HTERT RPE-1 (cell line): ENCODE results near the gene MCAT.
"Not testable (repeated sequence)": the region's sequence is repeated elsewhere in the genome, so short reads cannot be mapped to it uniquely, and the experiment has no call there.

ENCODE experiments used
- in situ Hi-C: fragments of 300-500 bp; cut with MboI; formaldehyde crosslinking; loops from 4 replicates; pipeline ENCODE4 v1.14.3; 2020; ENCODE audit warnings: low sequenced_read_pairs

The MCAT gene

DNA sequence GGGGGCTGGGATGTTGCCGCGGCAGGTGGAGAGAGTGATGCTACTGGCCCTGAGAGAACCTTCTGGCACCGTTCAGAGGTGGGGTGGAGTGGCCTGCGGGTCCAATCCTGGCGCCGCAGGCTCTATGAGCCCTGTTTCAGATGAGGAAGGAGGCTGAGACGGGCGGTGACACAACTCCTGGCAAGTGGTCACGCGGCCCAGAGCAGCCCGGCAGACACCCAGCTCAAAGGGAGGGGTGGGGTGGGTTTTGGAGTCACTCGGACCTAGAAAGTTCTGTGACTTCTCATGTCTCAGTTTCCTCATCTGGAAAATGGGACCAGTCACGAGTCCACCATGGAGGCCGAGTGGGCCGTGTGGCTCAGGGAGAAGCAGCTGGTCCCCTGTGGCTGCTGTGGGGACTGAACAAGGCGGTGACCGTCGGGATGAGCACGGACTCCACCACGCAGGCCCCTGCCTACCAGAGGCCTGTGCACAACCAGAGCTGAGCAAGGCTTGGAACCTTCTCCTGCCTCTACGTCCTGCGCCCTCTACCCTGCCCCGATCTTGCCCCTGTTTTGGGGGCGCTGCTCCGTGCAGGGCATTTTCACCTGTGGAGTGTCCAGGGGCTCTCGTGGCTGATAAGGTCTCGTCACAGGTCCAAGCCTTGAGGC, 11.8 kb upstream of the MCAT start:
- in situ Hi-C loops, result no loop called here

DNA sequence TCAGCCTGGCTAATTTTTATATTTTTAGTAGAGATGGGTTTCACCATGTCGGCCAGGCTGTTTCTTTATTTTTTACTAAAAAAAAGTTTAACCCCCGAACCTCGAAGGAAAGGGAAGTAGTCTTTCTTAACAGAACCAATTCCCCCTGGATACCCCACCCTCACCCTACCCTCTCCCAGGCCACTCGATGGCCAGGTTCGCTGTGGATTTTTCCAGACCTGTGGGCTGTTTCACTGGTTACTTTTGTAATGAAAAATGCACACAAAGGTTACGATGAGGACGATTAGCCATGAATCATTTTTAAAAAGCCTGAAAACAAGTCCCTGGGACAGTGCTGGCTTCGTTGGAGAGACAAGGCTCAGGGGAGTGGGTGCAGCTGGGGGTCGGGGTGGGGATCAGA, 10.7 kb upstream of the MCAT start:
- in situ Hi-C loops, result no loop called here

DNA sequence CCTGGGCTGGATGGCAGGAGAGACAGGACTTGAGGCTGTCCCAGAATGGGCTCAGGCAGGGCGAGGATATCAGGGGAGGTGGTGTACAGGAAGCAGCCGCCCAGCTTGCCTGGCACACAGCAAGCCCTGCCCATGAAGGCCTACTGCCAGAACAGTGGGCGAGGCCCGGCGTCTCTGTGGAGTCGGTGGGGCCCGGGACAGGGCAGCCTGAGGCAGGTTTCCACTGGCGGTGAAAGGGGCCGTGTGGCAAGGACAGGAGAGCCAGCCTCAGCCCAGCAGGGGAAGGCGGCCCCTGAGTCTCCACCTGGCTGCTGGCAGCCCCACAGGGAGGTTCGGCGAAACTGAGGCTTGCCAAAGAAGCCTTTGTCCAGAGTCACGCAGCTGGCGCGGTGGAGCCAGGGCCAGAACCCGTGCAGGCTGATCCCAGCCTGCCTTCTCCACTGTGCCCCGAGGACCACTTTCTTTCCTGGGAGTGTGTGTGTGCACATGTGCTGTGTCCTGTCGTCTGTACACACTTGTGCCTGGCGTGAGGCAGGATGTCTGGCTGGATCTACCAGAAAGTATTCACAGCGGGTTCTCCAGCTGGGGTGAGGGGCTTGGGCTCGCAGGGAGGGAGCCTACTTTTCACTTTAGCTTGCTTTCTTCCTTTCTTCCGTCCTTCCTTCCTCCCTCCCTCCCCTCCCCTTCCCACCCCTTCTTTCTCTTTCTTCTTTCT, 9.3 kb upstream of the MCAT start:
- in situ Hi-C loops, result no loop called here

DNA sequence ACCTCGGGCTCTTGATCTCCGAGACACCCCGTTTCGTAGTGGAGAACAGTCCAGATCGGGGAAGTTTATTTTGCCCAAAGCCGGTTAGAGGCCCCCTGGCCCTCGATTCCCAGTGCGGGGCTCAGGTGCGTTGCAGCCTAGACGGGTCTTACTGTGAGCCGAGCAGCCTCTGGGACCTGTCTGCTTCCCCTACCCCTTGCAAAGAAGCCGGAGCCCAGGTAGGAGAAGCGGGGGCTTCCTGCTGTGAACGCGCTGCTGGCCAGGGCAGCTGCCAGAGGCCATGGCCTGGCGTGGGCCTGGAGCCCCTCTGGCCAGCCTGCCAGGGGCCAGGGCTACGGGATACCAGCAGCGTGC, 8.8 kb upstream of the MCAT start:
- in situ Hi-C loops, result no loop called here

DNA sequence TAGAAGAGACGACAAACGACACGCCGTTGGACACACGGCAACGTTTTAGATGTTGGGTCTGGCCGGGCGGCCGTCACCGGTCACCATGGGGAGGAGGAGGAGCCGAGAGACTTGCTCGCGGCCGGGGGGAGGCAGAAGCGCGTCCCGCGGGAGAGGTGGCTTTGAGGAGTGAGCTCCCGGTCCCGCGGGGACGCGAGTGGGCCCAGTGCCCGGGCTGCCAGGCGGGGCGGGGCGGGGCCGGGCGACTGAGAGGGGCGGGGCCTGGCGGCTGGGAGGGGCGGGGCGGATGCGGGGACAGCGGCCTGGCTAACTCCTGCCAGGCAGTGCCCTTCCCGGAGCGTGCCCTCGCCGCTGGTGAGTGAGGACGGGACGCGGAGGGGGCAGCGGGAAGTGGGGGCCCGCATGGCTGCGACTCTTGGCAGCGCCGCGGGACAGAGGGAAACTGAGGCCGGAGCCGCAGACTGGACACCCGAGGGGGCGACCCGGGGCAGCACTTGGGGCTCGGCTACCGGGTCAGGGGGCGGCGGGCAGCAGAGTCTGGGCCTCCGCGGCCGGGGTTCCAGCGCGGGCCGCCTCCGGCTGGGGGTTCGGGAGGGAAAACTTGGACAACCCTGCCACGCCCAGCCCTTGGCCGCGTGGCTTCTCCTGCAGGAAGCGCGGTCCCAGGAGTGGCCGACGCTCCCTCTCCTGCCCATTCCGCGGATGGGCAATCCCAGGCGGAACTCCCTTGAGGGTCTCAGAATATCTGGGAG, 8.2 kb upstream of the MCAT start, which contains the start of gene TSPO:
Gene TSPO (plus strand): TSS at position 309 of the 752 bp plus-strand sequence. CDS start 7,680 bp downstream, outside the sequence.
- in situ Hi-C loops, result no loop called here

DNA sequence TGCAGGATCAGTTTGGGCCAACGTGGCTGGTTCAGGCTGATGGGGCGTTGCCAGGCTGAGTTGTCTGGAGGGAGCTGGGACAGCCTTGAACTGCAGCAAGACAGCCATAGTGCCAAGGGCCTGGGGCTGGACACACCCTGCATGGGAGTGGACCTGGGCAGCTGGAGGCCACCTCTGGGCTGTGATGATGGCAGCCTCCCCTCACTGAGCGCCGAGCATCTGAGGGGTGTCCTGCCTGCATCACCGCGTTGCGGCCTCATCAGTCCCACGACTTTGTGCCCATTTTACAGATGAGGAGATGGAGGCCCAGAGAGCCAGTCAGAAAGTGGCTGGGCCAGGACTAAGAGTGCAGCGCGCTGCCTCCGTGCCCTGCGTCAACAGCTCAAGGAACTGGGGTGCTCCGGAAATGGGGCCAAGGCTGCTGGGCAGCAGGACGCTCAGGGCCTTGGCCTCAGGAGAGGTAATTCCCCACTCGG, 7.6 kb upstream of the MCAT start:
- in situ Hi-C loops, result no loop called here

DNA sequence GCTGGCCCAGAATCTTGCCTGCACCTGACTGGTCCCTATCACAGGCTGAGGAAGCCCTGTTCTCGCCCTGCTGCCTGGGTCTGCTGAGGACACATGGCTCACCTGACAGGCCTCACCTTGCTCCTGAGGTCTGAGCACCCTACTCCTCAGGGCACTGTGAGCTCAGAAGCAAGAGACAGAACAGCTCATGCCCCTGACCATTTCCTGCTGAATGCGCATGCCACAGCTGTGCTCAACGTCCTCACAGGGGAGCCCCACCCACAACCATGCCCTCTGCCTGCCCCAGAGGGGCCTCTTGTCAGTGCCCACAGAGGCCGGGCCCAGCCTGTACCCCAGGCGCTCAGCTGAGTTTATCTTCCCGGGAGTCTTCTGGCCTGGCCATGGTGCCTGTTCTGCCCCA, 5.4 kb upstream of the MCAT start:
- in situ Hi-C loops, result no loop called here

DNA sequence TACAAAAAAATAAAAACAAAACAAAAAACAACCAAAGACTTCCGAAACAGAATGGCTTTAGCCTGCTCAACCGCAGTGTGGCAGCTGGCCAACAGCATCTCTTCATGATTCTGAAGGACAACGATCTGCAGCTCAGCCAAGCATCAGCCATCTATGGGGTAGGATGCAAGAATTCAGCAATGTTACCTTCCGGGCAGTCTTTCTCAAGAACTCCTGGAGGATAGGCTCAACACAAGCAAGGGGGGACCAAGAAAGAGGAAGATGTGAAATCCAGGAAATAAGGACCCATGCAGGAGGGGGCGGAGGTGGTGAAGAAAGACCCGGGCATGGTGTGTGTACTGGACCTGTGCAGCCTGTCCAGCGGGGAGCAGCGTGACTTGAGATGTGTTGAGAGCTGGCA, 4.6 kb upstream of the MCAT start:
- in situ Hi-C loops, result no loop called here

DNA sequence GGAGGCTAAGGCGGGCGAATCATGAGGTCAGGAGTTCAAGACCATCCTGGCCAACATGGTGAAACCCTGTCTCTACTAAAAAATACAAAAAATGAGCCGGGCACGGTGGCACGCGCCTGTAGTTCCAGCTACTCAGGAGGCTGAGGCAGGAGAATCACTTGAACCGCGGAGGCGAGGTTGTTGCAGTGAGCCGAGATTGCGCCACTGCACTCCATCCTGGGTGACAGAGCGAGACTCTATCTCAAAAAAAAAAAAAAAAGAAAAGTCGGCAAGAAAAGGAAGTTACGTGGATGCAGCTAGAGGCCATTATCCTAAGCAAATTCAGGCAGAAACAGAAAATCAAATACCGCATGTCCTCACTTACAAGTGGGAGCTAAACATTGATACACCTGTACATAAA, 3.1 kb upstream of the MCAT start:
- in situ Hi-C loops, result not testable (repeated sequence)

DNA sequence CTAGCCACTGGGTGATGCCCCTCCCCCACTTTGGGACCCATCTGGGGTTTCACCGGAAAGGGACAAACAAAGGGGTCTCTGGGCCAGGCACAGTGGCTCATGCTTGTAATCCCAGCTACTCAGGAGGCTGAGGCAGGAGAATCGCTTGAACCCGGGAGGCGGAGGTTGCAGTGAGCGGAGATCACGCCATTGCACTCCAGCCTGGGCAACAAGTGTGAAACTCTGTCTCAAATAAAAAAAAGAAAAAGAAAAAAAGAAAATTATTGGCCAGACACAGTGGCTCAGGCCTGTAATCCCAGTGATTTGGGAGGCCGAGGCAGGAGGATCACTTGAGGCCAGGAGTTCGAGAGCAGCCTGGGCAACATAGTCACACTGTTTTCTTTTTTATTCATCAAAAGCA, 2.2 kb upstream of the MCAT start:
- in situ Hi-C loops, result not testable (repeated sequence)

DNA sequence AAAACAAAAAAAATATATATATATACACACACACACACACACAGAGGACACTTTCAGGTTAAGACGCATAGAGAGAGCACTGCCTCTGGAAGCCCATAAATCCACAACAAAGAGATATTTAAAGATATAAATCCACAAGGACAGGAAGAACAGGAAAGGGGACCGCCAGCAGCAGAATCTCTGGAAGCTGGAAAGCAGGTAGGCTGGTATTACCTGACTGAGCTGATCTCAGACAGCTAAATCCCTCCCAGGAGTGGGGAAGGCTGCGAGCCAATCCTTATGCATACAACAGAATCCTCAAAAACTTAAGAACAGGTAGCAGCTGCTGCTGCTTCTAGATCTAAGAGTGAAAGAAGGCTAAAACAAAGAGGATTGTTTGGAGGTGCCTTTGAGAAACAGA, 1.8 kb upstream of the MCAT start:
- in situ Hi-C loops, result no loop called here

DNA sequence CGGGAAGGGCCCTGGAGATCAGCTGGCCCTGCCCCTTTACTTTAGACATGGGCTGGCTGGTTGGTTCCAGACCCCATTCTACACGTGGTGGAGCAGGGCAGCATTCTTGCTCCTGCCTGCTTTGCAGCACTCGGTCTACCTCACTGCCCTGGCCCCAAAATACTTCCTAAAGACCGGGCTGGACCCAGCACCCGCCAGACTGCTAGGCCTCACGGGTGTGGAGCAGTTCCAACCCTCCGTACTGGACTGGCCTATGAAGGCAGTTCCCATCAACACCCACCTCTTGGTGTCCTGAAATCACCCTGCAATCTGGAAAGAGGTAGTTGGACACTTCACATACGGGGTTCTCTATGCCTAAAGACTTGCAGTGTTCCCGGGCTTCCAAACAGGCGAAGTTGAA, 6.4 kb downstream of the MCAT start:
- in situ Hi-C loops, result no loop called here

DNA sequence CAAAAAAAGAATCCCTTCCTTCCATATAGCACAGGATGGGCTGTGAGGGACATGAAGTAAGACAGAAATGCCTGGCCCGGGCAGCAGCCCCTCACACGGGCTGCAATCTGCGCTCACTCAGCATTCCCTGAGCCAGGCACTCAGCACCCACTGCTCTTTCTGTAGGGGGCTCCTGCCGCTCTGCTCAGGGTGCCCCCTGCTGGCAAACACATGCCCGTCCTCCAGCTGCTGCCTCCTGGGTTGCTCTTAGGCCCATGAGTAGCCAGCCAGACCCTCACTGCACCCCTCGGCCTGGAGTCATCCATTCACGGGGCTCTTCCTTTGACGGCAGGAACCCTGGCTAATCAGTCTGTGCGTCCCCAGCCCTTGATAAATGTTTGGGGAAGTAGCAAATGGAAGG, 6.9 kb downstream of the MCAT start:
- in situ Hi-C loops, result no loop called here

DNA sequence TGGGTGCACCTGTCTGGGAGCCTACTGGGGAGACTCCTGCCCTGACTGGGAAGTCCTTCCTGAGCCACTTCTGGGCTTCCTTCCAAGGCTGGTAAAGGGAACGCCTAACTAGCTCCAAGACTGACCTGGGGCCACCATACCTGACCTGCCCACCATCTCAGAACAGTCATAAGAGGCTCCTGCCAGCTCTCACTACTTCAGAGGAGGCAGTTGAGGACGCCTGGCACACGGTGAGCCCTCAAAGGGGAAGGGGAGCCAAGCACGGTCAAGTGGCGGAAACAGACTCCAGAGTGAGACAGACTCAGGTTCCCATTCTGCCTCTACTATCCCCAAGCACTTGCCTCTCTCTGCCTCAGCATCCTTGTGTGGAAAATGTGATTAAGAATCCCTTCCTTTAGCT, 7.6 kb downstream of the MCAT start:
- in situ Hi-C loops, result no loop called here

DNA sequence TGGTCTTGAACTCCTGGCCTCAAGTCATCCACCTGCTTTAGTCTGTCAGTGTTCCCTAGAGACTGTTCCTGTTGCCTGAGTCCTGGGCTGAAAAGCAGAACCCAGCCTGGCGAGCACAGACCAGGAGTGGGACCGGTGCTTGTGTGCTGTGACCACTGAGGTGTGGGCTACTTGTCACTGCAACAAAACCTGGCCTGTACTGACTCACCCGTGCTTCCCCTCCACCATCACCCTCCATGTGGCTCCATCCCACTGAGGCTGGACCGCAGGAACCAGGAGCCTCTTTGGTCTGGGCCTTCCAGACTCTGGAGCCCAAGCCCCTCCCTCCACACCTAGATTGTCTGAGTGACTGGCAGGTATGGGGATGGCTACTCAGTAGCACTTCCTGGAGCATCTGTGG, 8.6 kb downstream of the MCAT start:
- in situ Hi-C loops, result no loop called here

DNA sequence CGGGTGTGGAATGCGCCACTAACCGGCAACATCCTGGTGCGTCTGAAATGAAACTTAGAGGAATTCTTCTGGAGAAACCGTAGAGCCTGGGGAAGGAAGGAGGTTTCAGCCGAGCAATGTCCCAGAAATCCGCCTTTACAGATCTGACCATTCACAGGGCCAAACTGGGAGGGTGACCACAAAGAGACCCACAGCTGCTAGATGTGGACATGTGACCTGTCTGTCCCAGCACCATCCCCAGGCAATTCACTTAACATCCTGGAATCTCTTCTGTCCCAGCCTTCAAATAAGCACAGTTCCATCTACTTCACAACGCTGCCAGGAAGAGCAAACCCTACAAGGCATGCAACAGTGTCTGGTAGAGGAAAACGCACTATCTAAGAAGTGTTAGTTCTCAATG, 9.8 kb downstream of the MCAT start:
- in situ Hi-C loops, result no loop called here

DNA sequence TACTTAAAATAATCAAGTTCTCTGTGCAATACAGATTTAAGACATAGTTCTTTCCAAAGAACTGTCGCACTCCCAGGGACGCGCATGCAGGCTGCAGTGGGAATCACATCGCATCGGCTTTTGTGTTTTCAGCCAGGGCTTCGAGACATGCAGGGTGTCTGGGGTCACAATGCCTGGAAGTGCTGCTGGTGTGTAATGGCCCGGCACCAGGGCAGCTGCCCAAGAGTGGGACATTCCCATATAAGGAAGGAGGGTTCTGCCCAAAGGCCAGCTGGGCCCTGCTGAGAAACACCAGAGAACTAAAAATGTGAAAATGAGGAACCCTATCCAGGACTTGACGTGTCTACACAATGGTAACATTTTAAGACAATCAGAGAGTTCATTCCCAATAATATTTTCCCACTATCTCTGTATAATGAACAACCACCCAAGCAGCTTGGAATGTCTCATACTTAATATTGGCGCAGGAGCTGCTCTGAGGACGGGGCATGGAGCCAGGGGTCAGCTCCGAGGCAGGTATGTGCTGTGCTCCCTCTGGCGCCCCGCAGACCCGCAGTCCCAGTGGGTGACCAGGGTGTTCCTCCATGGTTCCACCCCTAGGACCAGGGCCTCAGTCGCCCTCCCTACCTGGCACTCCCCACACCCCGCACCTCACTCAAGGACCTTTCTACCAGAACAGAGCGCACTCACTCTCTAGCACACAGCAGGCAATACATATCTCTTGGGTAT, 11.3 kb downstream of the MCAT start:
- in situ Hi-C loops, result no loop called here

DNA sequence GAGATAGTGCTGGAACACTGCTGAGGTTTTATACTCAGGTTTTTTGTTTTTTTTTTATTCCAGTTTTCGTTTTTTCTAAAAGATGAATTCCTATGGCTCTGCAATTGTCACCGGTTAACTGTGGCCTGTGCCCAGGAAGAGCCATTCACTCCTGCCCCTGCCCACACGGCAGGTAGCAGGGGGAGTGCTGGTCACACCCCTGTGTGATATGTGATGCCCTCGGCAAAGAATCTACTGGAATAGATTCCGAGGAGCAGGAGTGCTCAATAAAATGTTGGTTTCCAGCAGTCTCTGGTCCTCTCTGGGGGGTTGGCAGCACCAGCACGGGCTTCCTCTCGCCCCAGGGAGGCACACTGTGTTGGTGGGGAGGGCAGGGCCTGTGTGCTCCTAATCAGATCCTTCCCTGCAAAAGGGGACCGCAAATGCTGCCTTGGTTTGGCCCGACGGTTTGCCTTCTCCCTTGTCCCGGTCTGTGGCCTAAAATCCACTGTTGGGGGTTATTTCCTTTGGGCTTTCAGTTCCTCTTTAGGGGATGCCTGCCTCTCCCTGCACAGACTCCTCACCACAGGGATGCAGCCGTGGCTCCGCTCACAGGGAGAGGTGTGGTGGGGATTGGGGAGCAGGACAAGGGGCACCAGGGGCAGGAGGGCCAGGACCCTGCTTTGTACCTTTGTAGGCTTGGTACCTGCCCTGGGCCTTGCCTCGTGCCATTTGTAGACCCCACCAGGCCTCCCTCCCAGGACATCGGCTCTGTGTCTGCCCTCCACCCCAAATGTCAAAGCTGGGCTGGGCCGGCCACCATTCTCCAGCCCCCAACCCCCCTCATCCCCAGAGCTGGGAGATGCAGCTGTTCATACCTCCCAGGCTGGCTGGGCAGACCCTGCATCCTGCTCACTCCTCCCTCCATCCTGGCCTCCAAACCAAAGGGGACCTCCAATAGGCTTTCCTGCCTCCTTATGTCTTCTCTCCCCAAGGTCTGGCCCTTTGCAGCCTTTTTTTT, 13.5 kb downstream of the MCAT start:
- in situ Hi-C loops, result no loop called here

DNA sequence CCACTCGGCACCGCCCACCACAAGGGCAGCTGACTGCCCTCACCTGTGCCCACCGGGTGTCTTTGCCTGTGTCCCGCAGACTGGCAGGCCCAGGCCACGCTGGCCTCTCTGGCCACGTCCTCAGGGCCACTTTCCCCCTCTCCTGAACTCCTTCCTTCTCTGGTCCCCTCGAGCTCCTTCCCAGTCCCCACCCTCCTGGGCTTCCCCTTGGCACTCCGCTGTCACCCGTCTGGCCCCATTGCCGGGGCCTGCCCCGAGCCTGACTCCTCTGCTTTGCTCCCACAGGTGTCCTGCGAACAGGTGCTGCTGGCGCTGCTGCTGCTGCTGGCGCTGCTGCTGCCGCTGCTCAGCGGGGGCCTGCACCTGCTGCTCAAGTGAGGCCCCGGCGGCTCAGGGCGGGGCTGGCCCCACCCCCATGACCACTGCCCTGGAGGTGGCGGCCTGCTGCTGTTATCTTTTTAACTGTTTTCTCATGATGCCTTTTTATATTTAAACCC, 14.2 kb downstream of the MCAT start:
- in situ Hi-C loops, result no loop called here

DNA sequence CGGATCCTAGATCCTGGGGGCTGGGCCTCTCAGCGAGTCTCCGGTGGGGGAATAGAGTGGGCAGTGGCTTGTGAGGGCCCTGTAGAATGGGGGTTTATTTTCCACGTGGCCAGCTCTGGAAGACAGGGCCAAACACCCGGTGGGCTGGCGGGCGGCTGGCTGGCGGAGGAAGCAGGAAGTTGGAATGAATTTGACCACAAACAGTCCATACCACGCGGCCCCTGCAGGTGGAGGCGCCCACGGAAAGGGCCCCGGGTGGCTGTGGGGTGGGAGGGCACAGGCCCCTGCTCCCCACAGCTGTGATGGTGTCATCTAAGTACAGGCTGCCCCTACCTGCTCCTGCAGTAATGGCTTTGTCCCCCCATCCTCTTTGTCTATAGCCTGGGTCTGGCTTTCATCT, 15.1 kb downstream of the MCAT start:
- in situ Hi-C loops, result no loop called here
